NCI-H1436 treated with DMSO at 0.1 percent for 48 hours (cell line): Measurements from ENCODE around the gene TAS1R2.
"Not testable (repeated sequence)": the region's sequence is repeated elsewhere in the genome, so short reads cannot be mapped to it uniquely, and the experiment has no call there.

Experiments
- DNase-seq: peaks from one replicate; lab custom pipeline; 2025; lab: John Stamatoyannopoulos, UW

TAS1R2 gene

DNA sequence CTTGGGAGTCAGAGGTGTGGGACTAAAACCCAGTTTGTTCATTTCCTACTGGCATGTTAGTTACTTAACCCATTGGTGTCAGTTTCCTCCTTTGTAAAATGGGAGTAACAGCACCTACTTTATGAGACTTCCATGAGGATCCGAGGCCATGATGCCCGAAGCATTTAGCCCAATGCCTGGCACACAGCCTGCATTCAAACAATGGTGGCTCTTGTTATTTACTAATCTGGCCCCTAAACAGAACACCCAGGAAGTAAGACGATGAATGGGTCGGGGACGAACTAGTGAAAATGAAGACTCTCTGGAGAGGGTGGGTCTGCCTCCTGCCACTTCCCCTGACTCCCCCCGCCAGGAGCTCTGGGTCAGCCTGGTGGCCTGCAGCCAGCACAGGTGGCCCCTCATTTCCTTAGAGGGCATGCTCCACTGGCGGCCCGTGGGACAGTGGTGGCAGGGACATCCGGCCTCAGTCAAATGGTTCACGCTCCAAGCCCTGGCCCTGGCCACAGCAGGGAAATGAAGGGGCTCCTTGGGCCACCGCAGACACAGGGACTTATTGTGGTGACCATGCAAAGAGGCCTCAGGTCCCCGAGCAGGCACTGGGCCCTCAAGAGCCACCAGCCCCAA lies 9.5 kb upstream of the TAS1R2 start:
- no peak for DNase-seq

DNA sequence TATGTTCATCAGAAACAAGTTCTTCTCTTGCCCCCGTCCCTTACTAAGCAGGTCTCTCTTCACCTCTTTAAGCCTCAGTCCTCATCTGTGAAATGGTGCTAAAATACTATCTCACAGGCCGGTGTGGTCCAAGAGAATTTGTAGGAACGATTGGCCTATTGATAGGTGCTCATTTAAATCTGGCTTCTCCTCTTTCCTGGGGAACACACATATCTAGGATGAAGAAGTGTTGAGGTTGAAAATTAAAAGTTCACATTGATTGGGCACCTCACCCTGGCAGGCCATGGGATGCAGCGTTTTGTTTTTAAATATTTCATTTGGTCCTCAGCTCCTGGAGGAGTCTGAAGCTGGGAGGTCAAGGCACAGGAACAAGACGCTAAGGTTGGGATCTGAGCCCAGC lies 8.9 kb upstream of the TAS1R2 start:
- DNase-seq: no peak

DNA sequence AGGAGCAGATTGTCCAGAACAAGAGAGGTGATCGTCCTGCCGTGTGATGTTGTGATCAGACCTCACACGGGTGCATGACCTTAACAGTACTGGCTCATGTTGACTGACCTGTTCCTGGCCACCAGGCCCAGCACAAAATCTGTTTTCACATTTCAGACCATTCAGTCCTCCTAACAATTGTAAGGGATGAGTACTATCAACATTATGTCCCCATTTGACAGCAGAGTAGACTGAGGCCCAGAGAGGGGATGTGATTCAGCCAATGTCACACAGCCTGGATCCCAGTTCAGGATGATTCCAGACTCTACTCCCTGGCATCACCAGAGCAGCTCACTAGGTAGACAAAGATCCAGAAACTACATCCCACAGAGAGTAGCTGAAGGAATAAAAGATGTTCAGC lies 7.4 kb upstream of the TAS1R2 start:
- DNase-seq: no peak

DNA sequence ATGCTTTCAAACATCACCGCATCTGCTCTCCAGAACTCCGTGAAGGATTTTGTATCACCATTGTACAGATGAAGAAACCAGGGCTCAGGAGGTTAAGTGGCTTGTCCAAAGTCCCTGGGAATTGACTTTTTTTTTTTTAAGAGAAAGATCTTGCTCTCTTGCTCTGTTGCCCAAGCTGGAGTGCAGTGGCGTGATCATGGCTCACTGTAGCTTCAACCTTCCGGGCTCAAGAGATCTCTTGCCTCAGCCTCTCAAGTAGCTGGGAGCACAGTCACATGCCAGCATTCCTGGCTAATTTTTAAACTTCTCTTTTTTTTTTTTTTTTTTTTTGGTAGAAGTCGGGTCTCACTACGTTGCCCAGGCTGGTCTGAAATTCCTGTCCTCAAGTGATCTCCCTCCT lies 6.9 kb upstream of the TAS1R2 start:
- DNase-seq: no peak

DNA sequence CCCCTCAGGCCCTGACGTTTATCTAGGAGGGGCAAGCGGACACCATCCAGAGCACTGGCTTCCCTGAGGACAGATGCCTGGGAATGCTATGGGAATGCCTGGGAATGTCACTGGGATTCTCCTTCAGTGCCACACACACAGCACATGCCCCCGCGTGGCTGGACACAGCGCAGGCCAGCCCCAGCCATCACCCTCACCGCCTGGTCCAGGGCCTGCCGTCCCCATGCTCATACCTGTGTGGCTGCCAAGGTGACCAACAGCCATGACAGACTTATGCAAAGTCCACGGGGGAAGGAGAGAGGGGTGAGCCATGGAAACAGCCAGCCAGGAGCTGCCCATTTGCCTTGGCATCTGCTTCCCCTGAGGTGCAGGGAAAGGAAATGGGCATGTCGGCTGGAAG lies 5.7 kb upstream of the TAS1R2 start:
- no peak for DNase-seq

DNA sequence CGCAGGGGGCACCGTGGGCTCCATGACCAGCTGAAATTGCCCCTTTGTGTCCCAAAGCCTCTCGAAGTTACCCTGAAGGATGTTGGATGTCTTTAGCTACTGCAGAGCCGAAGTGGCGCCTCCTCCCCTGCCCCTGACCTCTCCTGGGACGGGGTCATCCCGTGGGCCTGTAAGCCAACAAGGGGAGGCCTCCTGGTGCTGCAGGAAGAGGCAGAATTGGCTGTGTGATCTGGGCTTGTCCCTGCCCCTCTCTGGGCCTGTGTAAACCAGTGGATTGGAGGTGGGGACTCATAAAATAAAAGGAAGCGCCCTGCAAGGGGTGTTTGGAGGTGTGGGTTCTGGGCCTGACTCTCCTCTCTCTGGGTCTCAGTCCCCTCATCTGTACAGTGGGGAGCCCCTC lies 2.1 kb upstream of the TAS1R2 start:
- DNase-seq: no peak

DNA sequence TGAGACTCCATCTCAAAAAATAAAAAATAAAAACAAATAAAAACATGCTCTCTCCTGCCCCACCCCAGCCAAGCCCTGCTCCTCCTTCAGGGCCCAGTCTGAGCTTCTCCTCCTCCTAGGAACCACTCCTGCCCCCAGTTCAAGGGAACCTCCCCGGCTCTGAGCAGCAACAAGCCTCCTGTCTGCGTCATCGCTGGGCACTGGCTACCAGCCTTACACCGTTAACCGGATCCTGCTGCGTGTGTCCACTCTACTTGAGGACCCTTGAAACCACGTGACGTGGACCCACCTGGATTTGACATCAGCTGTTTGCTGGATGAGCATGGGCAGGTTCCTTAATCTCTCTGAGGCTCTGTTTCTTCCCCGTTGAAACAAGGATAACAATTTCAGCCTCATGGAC lies 1.6 kb upstream of the TAS1R2 start:
- no peak for DNase-seq

DNA sequence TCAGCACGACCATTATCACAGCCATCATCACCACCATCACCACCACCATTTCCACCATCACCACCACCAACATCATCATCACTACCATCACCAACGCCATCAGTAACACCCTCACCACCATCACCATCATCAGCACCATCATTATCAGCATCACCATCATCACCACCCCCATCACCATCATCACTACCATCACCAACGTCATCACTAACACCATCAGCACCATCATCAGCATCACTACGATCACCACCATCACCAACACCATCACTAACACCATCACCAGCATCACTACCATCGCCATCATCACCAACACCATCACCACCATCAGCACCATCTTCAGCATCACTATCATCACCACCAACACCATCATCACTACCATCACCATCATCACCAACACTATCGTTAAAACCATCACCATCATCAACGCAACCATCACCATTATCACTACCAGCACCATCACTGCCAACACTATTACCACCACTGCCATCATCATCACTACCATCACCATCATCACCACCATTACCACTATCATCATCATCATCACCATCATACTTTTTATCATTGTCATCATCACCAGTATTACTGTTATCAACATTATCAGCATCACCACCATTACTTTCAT lies 1.3 kb downstream of the TAS1R2 start:
- DNase-seq: no peak

DNA sequence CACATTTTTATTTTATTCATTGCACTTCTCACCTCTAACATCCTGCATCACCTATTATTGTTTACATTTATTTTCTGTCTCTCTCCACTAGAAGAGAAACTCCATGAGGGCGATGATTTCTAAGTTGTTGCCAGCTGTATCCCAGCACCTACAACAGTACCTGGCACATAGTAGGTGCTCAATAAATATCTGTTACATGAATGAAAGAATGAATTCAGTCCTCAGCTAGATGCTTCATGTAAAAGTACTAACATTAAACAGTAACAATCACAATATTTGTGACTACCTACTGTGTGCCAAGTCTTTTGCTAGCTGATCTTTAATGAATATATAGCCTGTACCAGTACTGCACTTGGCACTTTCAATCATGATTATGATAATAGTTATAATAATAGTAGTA lies 3.0 kb downstream of the TAS1R2 start:
- no peak for DNase-seq

DNA sequence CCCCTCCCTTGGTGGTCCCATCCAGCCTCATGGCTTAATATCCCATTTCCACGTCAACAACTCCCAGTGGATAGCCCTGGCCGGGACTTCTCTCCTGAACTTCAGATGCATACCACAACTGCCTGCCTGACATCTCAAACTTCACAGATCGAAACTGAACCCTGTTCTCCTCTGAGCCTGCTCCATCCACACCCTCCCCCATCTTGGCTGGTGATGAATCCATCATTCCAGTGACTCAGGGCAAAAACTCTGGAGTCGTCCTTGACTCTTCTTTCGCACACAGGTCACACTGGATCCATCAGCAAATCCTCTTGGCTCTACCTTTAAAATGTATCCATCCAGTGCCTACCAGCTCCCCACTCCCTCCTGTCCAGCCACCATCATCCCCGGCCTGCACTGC lies 3.9 kb downstream of the TAS1R2 start:
- no peak for DNase-seq

DNA sequence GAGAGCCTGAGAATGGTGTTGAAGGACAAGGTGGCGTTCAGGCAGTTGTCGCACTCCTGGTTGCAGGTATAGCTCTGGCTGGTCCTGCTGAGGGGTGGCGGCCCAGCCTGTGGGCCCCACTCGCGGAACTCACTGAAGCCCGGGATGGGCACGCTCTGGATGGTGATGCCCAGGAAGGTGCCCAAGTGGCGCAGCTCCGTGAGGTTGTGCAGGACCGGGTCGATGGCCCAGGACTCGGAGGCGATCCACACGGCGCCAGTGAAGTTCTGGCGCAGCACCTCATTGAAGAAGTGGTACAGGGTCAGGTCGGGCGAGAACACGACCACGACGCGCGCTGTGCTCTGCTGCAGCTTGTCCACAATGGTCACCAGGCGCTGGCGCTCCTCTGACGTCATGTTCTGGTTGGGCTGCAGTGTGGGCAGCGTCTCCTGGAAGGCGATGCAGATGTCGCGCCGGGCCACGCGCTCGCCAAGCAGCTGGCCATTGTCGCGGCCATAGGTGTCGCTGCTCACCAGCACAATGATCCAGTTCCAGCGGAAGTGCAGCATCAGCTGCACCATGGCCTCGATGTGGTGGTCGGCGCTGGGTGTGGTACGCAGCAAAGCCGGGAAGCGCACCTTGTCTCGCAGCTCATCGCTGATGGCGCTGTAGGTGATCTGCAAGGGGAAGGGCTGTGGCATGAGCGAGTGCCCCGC lies 5.0 kb downstream of the TAS1R2 start:
- DNase-seq: no peak

DNA sequence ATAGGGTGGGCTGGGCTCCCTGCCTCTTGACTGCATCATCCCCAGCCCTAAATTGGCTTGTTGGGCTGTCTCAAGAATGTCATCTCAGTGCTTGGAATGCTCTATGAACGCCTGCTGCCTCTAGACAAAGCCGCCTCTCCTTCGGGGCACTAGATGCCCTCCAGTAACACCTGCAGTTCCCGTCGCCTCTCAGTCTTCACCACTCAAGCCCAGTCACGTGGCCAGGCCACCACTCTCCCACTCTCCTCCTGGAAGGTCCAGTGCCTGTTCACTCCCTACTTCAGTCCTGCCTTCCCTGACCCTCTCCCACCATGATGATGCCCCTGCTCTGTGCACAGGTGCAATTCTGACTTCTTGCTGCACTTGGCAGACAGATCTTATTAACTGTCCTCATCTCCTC lies 7.0 kb downstream of the TAS1R2 start:
- DNase-seq: no peak

DNA sequence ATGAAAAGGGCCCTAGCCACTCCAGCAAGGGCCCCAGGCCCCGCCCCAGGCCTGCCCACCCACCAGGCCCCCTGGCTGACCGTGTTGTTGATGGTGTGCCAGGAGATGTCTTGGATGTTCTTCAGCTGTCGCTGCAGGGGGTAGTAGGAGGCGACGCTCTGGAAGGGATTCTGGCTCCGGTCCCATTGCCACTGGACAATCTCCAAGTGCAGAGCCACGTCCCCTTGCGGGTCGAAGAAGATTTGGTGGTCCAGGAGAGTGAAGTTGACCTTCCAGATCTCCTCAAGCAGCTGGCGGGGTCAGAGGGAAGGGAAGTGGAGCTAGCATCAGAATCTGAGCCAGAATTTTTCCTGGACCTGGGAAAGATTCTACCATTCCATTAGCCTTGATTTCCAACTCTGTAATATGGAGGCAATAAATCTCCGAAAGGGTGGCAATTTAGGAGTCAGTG lies 10.2 kb downstream of the TAS1R2 start:
- DNase-seq: no peak

DNA sequence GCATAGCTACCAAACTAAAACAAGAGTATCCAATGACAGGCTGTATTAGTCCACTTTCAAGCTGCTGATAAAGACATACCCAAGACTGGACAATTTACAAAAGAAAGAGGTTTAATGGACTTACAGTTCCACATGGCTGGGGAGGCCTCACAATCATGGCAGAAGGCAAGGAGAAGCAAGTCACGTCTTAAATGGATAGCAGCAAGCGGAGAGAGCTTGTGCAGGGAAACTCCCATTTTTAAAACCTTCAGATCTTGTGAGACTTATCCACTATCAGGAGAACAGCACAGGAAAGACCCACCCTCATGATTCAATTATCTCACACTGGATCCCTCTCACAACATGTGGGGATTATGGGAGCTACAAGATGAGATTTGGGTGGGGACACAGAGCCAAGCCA lies 11.7 kb downstream of the TAS1R2 start:
- not testable (repeated sequence) for DNase-seq

DNA sequence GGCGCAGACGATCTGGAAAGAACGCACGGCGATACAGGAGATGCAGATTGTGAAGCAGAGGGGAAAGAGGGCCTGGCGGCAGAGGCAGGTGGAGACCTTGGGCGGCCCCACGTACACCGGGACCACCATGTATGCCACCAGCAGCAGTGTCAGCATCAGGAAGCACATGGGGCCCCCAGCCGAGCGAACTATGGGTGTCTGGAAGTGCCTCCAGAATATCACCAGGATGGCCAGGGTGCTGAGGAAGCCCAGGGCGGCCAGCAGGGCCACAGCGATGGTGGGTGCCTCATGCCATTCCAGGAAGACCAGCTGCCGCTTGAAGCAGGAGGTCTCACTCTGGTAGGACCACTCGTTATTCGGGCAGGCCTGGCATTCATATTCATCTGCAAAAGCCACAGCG lies 19.3 kb downstream of the TAS1R2 start:
- DNase-seq: no peak

DNA sequence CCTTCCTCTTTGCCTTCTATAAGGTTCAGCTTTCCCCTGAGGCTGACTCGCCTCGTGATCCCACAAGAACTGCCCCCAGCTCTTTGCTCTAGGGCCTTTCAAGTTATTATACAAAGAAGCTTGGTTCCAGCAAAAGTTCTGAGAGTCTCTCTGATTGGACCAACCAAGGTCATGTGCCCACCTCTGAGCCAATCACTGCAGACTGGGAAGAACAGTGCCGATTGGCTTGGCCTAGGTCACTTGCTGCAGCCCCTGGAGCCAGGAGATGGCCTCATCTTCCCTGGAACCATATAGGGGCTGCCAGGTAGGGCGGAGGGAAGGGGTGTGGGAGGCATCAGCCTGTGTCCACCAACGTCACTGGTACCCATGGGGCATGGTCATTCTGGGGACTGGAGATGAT lies 22.8 kb downstream of the TAS1R2 start:
- no peak for DNase-seq

DNA sequence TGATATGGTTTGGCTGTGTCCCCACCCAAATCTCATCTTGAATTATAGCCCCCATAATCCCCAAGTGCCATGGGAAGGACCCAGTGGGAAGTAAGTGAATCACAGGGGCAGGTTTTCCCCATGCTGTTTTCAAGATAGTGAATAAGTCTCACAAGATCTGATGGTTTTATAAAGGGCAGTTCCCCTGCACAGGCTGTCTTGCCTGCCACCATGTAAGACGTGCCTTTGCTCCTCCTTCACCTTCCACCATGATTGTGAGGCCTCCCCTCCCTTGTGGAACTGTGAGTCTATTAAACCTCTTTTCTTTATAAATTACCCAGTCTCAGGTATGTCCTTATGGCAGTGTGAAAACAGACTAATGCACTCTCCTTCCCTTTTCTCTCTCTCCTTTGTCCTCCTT lies 27.1 kb downstream of the TAS1R2 start:
- DNase-seq: not testable (repeated sequence)

DNA sequence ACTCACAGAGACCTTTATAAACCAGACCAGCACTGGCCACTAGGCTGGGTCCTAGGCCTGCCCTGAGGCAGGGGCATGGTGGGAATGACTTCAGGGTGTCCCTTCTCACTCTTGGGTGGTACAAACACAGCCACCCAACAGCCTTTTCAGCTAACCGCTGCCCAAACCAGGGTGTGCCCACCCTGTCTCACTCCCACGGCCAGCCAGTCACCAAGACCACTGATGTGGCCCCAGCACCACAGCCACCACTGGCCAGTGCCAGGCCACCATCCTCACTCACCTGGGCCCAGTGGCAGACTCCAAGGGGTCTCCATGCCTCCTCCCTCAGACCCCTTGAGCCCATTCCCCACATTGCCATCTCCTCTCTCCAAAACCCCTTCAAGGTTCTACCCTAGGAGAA lies 27.8 kb downstream of the TAS1R2 start:
- DNase-seq: no peak

DNA sequence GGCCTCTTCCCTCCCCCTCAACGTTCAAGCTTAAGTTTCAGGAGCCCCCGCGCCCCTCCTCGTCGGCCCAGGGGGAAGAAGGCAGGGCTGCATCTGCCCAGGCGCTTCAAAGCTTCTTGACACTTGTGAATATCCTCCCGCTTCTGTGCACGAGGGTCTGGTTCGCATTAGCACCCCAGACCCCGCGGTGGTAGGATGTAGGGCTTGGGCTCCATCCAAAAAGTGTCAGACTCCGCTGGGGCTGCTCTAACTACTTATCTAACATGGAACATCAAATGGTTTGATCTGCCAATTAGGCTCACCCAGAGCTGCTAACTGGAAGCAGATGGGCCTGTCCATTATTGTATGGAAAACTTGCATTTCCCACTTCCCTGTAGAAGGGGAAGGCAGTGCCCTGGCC lies 28.9 kb downstream of the TAS1R2 start:
- DNase-seq: no peak

DNA sequence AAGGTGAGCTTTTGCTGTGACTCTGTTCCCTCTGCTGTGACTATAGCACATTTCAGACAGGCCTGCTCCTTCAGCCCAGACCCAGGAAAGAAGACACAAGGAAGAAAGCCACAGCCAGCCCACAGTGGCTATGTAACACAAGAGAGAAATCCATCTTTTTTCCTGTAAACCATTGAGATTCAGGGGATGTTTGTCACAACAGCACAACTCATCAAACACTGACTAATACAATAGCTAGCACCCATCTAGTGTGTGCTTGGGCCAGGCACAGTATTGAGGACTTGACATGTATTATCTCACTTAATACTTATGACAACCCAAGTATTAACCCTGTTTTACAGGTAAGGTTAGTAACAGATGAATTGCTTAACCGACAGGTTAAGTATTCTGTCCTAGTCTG lies 29.8 kb downstream of the TAS1R2 start:
- no peak for DNase-seq

DNA sequence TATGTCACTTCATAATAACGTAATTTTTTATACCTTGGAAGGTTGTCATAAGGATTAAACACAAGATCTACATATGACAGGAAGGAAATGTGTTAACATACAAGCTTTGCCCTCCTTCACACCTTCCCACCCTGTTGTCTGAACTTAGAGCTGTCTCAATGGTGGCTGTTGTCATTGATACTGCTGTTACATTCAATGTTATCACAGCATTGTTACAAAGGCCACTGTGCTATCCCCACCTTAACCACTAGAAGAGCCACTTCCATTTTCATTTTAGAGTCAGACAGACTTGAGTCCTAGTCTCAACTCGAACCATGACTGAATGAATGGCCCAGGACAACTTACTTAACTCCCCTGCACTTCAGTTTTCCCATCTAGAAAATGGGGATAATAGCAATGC lies 31.2 kb downstream of the TAS1R2 start:
- DNase-seq: no peak

DNA sequence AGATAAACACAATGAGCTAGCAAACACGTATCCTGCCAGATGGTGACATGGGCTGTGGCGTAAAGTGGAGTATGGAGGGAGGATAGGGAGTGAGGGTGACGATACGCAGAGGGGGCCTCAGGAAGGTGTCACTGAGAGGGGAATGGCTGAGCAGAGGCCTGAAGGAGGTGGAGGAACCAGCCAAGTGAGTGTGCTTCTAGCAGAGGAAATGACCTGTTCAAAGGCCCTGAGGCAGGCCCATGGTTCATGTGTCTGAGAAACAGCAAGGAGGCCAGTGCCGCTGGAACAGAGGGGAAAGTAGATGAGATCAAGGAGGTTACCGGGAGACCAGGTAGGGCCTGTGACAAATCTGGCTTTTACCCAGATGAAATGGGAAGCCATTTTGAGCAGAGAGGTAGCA lies 36.0 kb downstream of the TAS1R2 start:
- no peak for DNase-seq

DNA sequence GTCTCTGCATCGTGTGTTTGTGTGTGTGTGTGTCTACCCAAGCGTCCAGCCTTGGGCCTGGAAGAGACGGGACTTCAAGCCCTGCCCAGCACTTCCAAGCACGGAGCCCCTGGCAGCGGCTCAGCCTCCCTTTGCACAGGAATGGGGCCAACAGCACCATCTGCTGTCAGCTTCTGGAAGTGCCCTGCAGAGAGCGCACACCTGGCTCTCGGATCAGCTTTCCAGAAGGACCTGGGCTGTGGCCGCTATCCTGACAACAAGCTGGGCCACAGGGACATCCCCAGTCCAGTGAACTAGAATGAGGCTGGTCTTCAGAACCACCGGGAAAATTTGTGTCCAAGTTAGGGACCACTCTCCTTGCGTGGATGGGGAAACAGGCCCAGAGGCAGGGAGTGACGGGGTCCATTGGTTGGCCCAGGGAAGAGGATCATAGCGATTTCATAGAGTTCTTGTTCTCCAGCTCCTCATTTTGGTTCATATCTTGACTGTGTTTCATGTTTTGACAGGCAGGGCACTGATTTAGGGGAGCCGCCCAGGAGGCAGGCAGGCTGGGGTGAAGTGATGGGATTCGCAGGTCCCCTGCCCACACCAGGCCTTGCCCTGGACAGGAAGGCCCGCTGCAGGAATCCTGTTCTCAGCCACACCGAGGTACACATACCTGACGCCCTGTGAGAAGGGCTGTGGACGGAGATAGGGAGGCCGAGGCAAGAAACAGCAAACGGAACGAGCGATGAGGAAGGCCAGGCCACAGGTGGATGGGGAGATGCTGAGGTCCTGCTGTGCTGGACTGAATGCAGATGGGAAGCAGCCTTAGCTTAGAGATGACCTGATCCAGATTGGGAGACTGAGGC lies 38.4 kb downstream of the TAS1R2 start:
- DNase-seq: no peak
